Neural cell (in vitro differentiated cells): Measurements from ENCODE around the gene MCOLN1. TPM values are rescaled to one million over a fixed set of nuclear protein-coding genes. Genes with fewer than 3 reads are reported as not detected.

Experiments used
- H2AFZ ChIP-seq: fragments of 200-600, 300-800 bp; sonication (generic), shearing (Covaris generic); 2 replicates; pipeline ENCODE4 v1.6.0; 2014; ENCODE audit warnings: low read depth, mild to moderate bottlenecking, antibody characterized with exemption, low read length, moderate library complexity
- H3F3A ChIP-seq: fragments of 200-600 bp; shearing (Covaris generic); 2 replicates; pipeline ENCODE4 v1.6.1; 2016; ENCODE audit warnings: mild to moderate bottlenecking, moderate library complexity, mixed read lengths, antibody characterized with exemption, low read length; ENCODE audit not compliant: insufficient read depth, poor library complexity, severe bottlenecking
- H3K27ac ChIP-seq: fragments of 200-600, 300-800 bp; sonication (generic), shearing (Covaris generic); 2 replicates; pipeline ENCODE4 v1.5.1; 2014; ENCODE audit warnings: mild to moderate bottlenecking, low read length, moderate library complexity
- H3K27me3 ChIP-seq: fragments of 300-800, 200-600 bp; sonication (generic), shearing (Covaris generic); 2 replicates; pipeline ENCODE4 v1.6.0; 2014; ENCODE audit warnings: mild to moderate bottlenecking, low read depth, low read length, moderate library complexity; ENCODE audit not compliant: insufficient read depth
- H3K36me3 ChIP-seq: fragments of 300-800, 200-600 bp; sonication (generic), shearing (Covaris generic); 2 replicates; pipeline ENCODE4 v1.5.1; 2014; ENCODE audit warnings: mild to moderate bottlenecking, antibody characterized with exemption, low read length, moderate library complexity; ENCODE audit not compliant: insufficient read depth
- H3K4me2 ChIP-seq: fragments of 300-800, 200-600 bp; sonication (generic), shearing (Covaris generic); 2 replicates; pipeline ENCODE4 v1.6.0; 2014; ENCODE audit warnings: mild to moderate bottlenecking, low read length
- H3K4me3 ChIP-seq: fragments of 300-800, 200-600 bp; sonication (generic), shearing (Covaris generic); 2 replicates; pipeline ENCODE4 v1.5.1; 2014; ENCODE audit warnings: mild to moderate bottlenecking, low read length, moderate library complexity
- H3K79me2 ChIP-seq: fragments of 200-600 bp; shearing (Covaris generic); replicated peaks from 2 replicates; pipeline ENCODE4 v1.6.0; 2014; ENCODE audit warnings: mild to moderate bottlenecking, low read length, moderate library complexity; ENCODE audit not compliant: insufficient read depth
- H3K9ac ChIP-seq: fragments of 300-800, 200-600 bp; sonication (generic), shearing (Covaris generic); 2 replicates; pipeline ENCODE4 v1.6.1; 2016; ENCODE audit warnings: mild to moderate bottlenecking, low read length, mixed read lengths
- H3K9me2 ChIP-seq: fragments of 200-600 bp; shearing (Covaris generic); 2 replicates; pipeline ENCODE4 v1.6.1; 2016; ENCODE audit warnings: mild to moderate bottlenecking, low read length, mixed read lengths; ENCODE audit not compliant: insufficient read depth
- H3K9me3 ChIP-seq: fragments of 200-600, 300-800 bp; sonication (generic), shearing (Covaris generic); 2 replicates; pipeline ENCODE4 v1.6.1; 2016; ENCODE audit warnings: mild to moderate bottlenecking, mixed run types, low read length, moderate library complexity, mixed read lengths
- H4K20me1 ChIP-seq: fragments of 200-600 bp; shearing (Covaris generic); 2 replicates; pipeline ENCODE4 v1.6.1; 2016; ENCODE audit warnings: mild to moderate bottlenecking, mixed run types; ENCODE audit not compliant: insufficient read depth
- EP300 ChIP-seq: fragments of 450-650 bp; conservative IDR thresholded peaks from 2 replicates; pipeline ENCODE4 v1.6.1; 2014; ENCODE audit warnings: antibody characterized with exemption, mild to moderate bottlenecking, moderate library complexity; ENCODE audit not compliant: poor library complexity, severe bottlenecking
- EZH2 ChIP-seq: fragments of 200-600, 300-800 bp; shearing (Covaris generic), sonication (generic); IDR thresholded peaks from 2 replicates; pipeline ENCODE4 v1.6.1; 2014; ENCODE audit warnings: antibody characterized with exemption, low read length, borderline replicate concordance, mild to moderate bottlenecking; ENCODE audit not compliant: insufficient read depth, poor library complexity, severe bottlenecking
- MXI1 ChIP-seq: fragments of 450-650 bp; conservative IDR thresholded peaks from 2 replicates; pipeline ENCODE4 v1.6.1; 2014; ENCODE audit warnings: antibody characterized with exemption, mild to moderate bottlenecking; ENCODE audit not compliant: poor library complexity, severe bottlenecking
- POLR2AphosphoS5 ChIP-seq: IDR thresholded peaks from 2 replicates; pipeline ENCODE4 v1.6.1; 2012
- RAD21 ChIP-seq: fragments of 450-650 bp; conservative IDR thresholded peaks from 2 replicates; pipeline ENCODE4 v1.6.1; 2014; ENCODE audit warnings: antibody characterized with exemption, mild to moderate bottlenecking, moderate library complexity
- SMC3 ChIP-seq: fragments of 450-650 bp; conservative IDR thresholded peaks from 2 replicates; pipeline ENCODE4 v1.6.1; 2014; ENCODE audit warnings: antibody characterized with exemption, mild to moderate bottlenecking, moderate library complexity; ENCODE audit not compliant: poor library complexity
- TAF1 ChIP-seq: IDR thresholded peaks from 2 replicates; pipeline ENCODE4 v1.6.1; 2012; ENCODE audit warnings: low read depth
- polyA plus RNA-seq: library from polyadenylated mRNA; depleted of rRNA; stranded (reverse); fragments of >200 nt; gene quantifications from 2 replicates; pipeline ENCODE4 v1.2.3, GENCODE V29; 2014
- TF ChIP-seq, protein P1 (sequence below): IDR thresholded peaks from 2 replicates; pipeline ENCODE4 v1.6.1; 2012; ENCODE audit warnings: borderline replicate concordance
- TF ChIP-seq, protein P2 (sequence below): fragments of 450-650 bp; IDR thresholded peaks from 2 replicates; pipeline ENCODE4 v1.5.1; 2014; ENCODE audit warnings: antibody characterized with exemption, mild to moderate bottlenecking, moderate library complexity; ENCODE audit not compliant: poor library complexity, severe bottlenecking

The MCOLN1 gene
- polyA plus RNA-seq, 1 donor from 2014 or later, result 16.9 TPM

DNA sequence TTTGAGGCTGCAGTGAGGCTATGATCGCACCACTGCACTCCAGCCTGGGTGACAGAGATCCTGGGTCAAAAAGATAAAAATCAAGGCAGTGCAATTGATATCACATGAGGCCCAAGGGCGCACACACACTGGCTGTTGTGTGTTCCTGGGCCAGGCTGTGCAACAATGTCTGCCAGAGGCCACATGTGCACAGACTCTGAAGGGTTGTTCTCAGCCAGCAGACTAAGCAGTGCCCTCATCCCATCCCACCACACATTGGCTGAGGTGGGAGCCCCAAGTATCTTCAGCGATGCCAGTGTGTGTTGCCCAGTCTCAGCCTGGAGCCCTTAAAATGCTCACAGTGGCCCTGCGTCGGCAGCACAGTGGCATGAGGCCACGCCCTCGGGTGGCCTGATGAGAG, 46.2 kb upstream of the MCOLN1 start:
- Histone ChIP-seq H2AFZ (no peak overlapping the region), H3K4me3 (no peak overlapping the region), H3K9me2 (no peaks in the 10 kb centered on the region), H3K27me3 (no peaks in the 10 kb centered on the region), H3K79me2 (no peaks in the 10 kb centered on the region), H4K20me1 (no peaks in the 10 kb centered on the region), H3F3A (no peaks in the 10 kb centered on the region), H3K27ac (no peak overlapping the region), H3K4me2 (no peak overlapping the region), H3K36me3 (no peaks in the 10 kb centered on the region), H3K9me3 (no peaks in the 10 kb centered on the region), H3K9ac (no peak overlapping the region)
- TF ChIP-seq RAD21 (no peak), EP300 (no peak), SMC3 (no peak), TAF1 (no peak), EZH2 (no peak), POLR2AphosphoS5 (no peak), MXI1 (no peak)
- TF ChIP-seq, protein P1, sequence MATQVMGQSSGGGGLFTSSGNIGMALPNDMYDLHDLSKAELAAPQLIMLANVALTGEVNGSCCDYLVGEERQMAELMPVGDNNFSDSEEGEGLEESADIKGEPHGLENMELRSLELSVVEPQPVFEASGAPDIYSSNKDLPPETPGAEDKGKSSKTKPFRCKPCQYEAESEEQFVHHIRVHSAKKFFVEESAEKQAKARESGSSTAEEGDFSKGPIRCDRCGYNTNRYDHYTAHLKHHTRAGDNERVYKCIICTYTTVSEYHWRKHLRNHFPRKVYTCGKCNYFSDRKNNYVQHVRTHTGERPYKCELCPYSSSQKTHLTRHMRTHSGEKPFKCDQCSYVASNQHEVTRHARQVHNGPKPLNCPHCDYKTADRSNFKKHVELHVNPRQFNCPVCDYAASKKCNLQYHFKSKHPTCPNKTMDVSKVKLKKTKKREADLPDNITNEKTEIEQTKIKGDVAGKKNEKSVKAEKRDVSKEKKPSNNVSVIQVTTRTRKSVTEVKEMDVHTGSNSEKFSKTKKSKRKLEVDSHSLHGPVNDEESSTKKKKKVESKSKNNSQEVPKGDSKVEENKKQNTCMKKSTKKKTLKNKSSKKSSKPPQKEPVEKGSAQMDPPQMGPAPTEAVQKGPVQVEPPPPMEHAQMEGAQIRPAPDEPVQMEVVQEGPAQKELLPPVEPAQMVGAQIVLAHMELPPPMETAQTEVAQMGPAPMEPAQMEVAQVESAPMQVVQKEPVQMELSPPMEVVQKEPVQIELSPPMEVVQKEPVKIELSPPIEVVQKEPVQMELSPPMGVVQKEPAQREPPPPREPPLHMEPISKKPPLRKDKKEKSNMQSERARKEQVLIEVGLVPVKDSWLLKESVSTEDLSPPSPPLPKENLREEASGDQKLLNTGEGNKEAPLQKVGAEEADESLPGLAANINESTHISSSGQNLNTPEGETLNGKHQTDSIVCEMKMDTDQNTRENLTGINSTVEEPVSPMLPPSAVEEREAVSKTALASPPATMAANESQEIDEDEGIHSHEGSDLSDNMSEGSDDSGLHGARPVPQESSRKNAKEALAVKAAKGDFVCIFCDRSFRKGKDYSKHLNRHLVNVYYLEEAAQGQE, result no peak
- TF ChIP-seq, protein P2, sequence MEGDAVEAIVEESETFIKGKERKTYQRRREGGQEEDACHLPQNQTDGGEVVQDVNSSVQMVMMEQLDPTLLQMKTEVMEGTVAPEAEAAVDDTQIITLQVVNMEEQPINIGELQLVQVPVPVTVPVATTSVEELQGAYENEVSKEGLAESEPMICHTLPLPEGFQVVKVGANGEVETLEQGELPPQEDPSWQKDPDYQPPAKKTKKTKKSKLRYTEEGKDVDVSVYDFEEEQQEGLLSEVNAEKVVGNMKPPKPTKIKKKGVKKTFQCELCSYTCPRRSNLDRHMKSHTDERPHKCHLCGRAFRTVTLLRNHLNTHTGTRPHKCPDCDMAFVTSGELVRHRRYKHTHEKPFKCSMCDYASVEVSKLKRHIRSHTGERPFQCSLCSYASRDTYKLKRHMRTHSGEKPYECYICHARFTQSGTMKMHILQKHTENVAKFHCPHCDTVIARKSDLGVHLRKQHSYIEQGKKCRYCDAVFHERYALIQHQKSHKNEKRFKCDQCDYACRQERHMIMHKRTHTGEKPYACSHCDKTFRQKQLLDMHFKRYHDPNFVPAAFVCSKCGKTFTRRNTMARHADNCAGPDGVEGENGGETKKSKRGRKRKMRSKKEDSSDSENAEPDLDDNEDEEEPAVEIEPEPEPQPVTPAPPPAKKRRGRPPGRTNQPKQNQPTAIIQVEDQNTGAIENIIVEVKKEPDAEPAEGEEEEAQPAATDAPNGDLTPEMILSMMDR, result no peak

DNA sequence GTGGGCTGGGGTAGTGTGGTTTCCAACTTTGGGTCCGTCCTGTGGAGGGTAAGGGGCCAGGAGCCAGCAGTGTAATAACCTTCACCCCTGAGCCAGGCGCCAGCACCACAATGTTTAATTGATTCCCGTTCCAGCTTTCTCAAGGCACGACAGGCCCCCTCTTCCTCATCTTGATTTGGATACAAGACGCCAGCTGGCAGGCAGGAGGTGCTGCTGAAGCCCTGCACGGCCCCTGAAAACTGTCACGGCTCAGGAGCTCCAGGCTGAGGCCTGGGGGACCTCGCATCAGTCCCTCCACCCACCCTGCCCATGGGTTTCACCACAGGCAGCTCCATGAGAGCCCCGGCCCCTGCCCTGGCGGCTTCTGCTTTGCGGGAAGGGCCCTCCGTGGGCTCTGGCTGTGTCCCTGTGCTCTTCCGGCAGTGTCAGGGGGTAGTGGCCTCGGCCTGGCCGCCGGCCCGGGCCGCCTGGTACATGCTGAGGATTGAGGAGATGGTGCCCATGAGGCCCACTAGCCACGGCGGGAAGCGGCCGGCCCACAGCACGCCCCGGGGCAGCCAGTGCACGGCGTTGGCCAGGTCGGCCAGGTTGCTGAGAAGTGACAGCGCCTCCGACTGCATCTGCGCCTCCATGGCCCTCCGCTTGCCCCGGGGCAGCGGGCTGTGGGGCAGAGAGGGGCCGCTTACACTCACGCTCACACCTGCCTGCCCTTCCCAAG, 45.5 kb upstream of the MCOLN1 start:
- H3K9ac ChIP-seq, result no peak overlapping the region
- TF ChIP-seq SMC3 (no peak), POLR2AphosphoS5 (no peak), MXI1 (no peak), TAF1 (no peak)
- TF ChIP-seq, protein P2, result no peak
- TF ChIP-seq, protein P1, result no peak
- H3K27ac ChIP-seq, result no peak overlapping the region
- H3K9me3 ChIP-seq, result no peaks in the 10 kb centered on the region
- no peaks in the 10 kb centered on the region for H3K27me3 ChIP-seq
- H3K9me2 ChIP-seq, result no peaks in the 10 kb centered on the region
- no peaks in the 10 kb centered on the region for H3F3A ChIP-seq
- H3K36me3 ChIP-seq, result no peaks in the 10 kb centered on the region
- H3K4me3 ChIP-seq, result no peak overlapping the region
- H3K79me2 ChIP-seq, result no peaks in the 10 kb centered on the region
- no peak overlapping the region for H2AFZ ChIP-seq
- H3K4me2 ChIP-seq, result no peak overlapping the region
- no peaks in the 10 kb centered on the region for H4K20me1 ChIP-seq
